Cardiac fibroblast (primary cell): ENCODE measurements around the gene ZNF837.

Source experiments
- DNase-seq, 2 donors: peaks; one replicate each; pipeline versions ENCODE4 v3.0.0 to v3.0.0-alpha.2; 2010; ENCODE audit warnings: low read depth in 2 of 2
- H3K4me3 ChIP-seq, 2 donors: replicated peaks in 1 of 2; 1 replicate in 1 of 2; 2 replicates in 1 of 2; pipeline ENCODE4 v1.5.1; 2011; ENCODE audit warnings: low read depth in 2 of 2, low read length in 2 of 2, mild to moderate bottlenecking in 2 of 2, moderate library complexity in 1 of 2
- CTCF ChIP-seq: IDR thresholded peaks from one replicate; pipeline ENCODE4 v1.5.1; 2011; ENCODE audit warnings: low read depth, mild to moderate bottlenecking, low read length, inconsistent platforms

Gene ZNF837

GRCh38 chr19:58395979-58396627 lies 15.3 kb upstream of the ZNF837 start:
- H3K4me3 ChIP-seq: no peak overlapping the region
- no peak for DNase-seq
- no peak for TF ChIP-seq CTCF

GRCh38 chr19:58395220-58395978 lies 14.6 kb upstream of the ZNF837 start, which contains the start of gene RNF225:
TSS of gene RNF225 (plus strand) at chr19:58395656. CDS start at chr19:58396090, 434 bp downstream.
- TF ChIP-seq CTCF: no peak
- H3K4me3 ChIP-seq: no peak within 1 kb of the TSS
- DNase-seq: no peak

- TF ChIP-seq CTCF: no peak
- no peak for DNase-seq
- H3K4me3 ChIP-seq: no peak overlapping the region
These were observed 14.0 kb upstream of the ZNF837 start for GRCh38 chr19:58394821-58395219.

GRCh38 chr19:58393725-58394033 lies 12.8 kb upstream of the ZNF837 start:
- DNase-seq: no peak
- no peak for TF ChIP-seq CTCF
- no peak overlapping the region for H3K4me3 ChIP-seq

- no peak for TF ChIP-seq CTCF
- no peak overlapping the region for H3K4me3 ChIP-seq
- no peak for DNase-seq
These were observed 12.3 kb upstream of the ZNF837 start for GRCh38 chr19:58392945-58393724.

GRCh38 chr19:58388175-58388526 lies 7.3 kb upstream of the ZNF837 start:
- DNase-seq: no peak
- H3K4me3 ChIP-seq: peak overlapping the region; percentile 79 to 87
- TF ChIP-seq CTCF: no peak
